ENCODE results near the gene CEP350.
A peak's percentile ranks its signal among the peaks of the same experiment; 100 is the strongest.

Gene CEP350

DNA sequence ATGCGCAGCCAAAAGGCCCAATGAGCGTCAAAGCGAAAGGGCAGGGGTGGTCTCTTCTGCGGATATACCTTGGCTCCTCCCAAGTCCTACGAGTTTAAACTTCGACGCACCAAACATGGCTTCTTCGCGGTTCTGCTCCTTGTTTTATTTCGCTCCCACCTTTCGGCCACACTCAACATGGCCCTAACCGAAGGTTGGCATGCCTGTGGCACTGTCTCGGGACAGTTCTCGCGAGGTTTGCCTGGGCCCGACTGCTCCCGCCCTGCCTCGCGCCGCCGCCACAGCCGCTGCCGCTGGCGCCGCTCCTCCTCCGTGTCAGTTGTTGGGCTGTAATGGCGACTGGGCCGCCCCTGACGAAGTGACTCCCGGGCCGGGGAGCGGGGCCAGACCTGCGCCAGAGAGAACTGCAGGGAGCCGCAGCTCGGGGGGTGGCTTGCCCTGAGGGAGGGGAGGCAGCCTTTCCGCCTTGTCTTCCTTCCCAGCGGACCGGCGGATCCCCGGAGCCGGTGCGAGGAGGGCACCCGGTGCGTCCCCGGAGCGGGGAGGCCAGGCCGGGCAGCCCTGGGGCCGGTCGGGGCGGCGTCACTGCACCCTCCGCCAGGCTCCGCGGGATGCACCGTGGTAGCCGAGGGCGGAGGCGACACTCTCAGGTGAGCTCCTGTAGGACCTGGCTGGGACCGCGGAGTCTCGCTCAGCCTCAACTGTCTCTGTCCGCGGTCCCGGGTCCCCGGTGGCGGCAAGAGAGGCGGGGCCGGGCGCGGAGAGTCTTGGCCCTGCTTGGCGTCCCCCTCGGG lies at the start of gene CEP350:
CEP350 (plus strand) TSS at position 318 of the 794 bp plus-strand sequence. CDS start 31,372 bp downstream, outside the sequence.
- DNase-seq, result peak; percentile 99

DNA sequence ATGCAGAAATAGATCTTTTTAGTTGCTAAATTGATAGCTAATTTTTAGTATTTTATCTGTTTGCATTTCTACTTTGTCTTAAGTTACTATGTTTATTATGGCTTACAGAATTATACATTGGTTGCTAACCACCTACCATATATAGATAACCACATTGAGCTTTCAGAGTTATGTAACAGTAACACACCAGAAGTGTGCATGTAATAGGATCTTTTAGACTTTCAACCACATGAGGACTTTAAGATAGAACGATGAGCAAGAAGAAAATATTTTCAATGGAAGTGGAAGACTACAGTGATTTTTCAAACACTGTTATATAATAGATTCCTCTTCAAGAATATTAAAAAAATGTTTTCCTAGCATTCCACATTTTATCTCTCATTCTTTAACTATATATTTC lies 43.7 kb upstream of the CEP350 start:
- DNase-seq, result no peak

DNA sequence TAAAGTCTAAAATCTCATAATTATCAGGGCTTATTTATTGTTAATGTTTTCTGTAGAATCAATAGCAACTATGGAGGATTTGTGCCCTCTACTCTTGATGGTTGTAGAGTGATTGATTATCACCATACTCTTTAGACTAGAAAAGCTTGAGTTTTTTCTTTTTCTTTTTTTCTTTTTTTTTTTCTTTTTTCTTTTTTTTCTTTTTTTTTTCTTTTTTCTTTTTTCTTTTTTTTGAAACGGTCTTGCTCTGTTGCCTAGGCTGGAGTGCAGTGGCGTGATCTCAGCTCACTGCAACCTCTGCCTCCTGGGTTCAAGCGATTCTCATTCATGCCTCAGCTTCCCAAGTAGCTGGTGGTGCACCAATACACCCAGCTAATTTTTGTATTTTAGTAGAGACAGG lies 42.8 kb upstream of the CEP350 start:
- no peak for DNase-seq

- peak; percentile 41 for DNase-seq
These were observed 36.8 kb upstream of the CEP350 start for GRCh38 chr1:179917601-179918429.

GRCh38 chr1:179921472-179921871 lies 33.1 kb upstream of the CEP350 start:
- DNase-seq, result no peak

- no peak for DNase-seq
These were observed 32.4 kb upstream of the CEP350 start for GRCh38 chr1:179921981-179922872.

DNA sequence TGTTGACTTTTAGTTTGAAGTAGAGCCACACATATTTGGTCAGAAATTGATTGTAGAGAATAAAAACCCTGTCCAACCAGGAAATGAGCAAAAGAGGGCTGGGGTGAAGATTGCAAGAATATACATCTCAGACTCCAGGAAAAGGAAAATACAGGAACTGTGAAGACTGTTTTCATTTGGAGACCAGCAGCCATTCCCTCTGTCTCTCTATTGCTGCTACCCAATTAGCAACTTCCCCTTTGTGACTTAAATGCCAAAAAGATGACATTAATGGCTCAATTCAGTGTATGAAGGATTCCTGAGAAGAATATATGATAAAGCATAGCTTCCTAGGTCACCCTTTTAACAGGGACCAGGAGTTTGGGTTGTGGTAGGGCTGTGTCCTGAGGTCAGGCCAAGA lies 31.6 kb upstream of the CEP350 start:
- DNase-seq, result no peak

GRCh38 chr1:179924268-179924667 lies 30.3 kb upstream of the CEP350 start:
- no peak for DNase-seq

- no peak for DNase-seq
These were observed 29.3 kb upstream of the CEP350 start for GRCh38 chr1:179925302-179925701.

DNA sequence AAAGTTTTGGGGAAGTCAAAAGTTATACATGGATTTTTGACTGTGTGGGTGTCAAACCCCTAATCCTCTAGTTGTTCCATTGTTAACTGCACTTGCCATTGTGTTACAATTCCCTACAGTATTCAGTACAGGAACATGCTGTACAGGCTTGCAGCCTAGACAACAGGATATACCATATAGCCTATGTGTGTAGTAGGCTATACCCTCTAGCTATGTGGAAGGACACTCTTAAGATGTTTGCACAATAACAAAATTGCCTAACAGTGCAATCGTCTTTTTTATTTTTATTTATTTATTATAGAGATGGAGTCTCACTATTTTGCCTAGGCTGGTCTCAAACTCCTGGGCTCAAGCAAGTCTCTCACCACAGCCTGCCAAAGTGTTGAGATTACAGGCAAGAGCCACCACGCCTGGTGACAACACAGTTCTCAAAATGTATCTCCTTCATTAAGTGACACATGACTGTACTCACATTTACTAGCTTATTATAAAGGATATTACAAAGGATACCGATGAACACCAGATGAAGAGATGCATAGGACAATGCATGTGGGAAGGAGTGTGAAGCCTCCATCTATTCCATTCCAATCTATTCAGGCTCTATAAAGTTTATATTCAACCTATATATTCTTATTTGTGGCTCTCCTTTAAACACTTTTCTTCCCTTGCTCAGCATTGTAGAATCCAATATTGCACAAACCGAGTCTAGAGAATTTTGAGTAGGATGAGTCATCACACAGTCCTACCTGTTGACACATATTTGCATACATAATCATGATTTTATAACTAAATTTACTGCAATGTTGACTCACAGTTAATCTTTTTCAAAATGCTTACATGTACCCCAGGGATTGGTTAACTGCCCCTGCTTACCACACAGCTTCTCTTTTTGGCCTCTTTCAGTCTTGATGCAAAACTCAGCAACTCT lies 28.4 kb upstream of the CEP350 start:
- DNase-seq, result no peak

GRCh38 chr1:179926850-179927205 lies 27.8 kb upstream of the CEP350 start:
- no peak for DNase-seq

DNA sequence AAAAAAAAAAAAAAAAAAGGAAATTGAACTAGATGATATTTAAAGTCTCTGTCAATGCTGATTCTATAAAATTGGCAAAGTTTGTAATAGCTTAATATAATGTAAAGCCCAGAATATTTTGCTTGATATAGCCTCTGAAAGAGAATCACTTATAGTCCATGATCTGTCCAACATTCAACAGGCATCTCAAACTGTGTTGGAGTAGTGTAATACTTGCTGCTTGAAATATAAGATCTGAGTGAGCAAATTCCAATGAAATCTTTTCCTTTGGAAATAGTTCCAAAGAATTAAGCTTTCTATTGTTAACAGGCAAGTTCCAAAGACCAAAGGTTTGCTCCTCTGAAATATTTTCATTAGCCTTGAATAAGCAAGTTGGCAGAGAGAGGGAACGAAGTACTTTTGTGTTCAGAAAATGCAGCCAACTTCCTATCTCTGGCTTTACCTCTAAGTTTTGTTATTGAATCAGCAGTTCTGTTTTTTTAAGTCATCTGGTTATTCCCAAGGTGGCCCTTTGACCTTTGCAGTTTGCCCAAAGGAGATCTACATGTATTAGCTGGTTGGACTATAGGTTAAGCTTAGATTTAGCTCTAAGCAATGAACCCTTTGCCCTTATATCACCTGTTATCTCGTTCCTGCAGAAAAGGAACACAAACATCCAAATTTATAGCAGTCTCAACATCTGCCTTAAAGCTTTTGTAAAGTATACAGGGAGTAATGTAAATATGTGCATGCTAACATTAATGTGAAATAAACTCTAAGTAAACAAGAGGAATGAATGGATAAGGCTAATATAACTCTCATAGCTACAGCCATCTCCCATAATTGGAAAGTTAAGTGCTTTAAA lies 24.4 kb upstream of the CEP350 start:
- no peak for DNase-seq

DNA sequence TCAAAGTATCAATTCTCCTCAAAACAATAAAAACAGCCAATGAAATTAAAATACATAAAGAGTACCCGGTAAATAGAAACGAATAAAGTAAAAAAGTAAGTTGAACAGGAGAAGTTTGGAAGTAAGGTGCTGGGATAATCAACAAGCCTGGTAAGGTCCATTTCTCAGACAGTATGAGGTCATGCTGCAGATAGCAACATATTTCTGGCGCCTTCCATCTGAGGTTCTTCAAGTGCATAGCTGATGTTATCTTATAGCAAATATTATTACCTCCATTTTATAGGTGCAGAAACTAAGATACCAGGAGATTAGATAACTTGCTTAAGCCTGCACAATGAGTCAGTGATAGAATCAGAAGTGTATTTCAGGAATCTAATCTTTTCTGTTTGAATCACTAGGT lies 23.7 kb upstream of the CEP350 start:
- DNase-seq, result no peak

- DNase-seq, result no peak
These were observed 21.4 kb upstream of the CEP350 start for GRCh38 chr1:179933219-179933618.

- DNase-seq, result no peak
These were observed 18.6 kb upstream of the CEP350 start for GRCh38 chr1:179935909-179936496.

DNA sequence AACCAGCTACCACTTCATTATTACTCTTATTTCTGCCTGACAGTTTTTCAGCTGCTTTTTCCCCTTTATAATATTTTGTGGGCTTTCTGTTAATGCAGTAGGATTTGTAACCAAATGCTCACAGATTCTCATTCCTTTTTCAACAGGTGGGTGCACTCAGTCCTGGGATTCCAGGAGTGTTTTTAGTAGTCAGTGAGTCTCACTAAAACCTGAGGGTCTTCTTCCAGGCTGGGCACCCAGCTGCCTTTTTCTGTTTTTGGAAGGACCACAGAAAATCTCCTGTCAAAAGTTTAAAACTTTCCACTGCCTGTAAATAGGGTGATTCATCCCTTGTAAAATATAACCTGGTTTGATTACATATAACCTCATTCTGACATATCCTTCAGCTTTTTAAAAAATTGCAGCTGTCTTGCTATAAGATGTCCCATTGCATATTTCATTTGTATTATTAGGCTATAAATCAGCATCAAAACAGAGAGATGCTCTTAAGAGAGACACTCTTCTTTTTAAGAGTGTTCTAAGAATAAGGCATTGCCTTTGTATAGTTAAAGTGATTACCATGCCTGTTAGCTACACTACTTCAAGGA lies 16.8 kb upstream of the CEP350 start:
- no peak for DNase-seq

DNA sequence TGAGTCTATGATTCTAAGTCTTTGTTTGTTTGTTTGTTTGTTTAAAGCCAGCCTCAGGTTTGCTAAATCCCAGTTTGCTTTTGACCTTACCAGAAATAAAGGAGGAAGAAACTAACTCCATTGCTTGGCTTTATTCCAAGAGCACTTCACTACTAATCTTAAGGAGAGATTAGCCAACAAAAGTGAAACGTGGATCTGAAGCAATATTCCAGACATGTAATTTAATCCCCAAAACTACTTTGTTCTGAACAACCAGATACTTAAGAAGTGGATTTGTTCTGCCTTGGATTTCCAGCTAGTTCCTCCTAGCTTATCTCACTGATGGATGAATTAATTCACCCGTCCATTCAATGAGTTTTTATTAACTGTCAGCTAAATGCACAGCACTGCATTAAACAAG lies 15.9 kb upstream of the CEP350 start:
- no peak for DNase-seq

- no peak for DNase-seq
These were observed 14.7 kb upstream of the CEP350 start for GRCh38 chr1:179939941-179940340.

- no peak for DNase-seq
These were observed 13.2 kb upstream of the CEP350 start for GRCh38 chr1:179941454-179941853.

GRCh38 chr1:179950651-179951050 lies 4.0 kb upstream of the CEP350 start:
- no peak for DNase-seq
